DOHH2 (cell line): ENCODE measurements around the gene BRAF.

Source experiments
- CTCF ChIP-seq: fragments of 200-600 bp; sonication (generic); IDR thresholded peaks from one replicate; pipeline ENCODE4 v1.5.1; 2014; ENCODE audit warnings: antibody characterized with exemption, mild to moderate bottlenecking, low read depth, low read length; ENCODE audit not compliant: poor library complexity, severe bottlenecking
- EZH2phosphoT487 ChIP-seq: fragments of 200-600 bp; sonication (generic); IDR thresholded peaks from 2 replicates; pipeline ENCODE4 v1.6.1; 2017; ENCODE audit warnings: borderline replicate concordance, mild to moderate bottlenecking, antibody characterized with exemption, low read length, moderate library complexity, mixed read lengths

GRCh38 chr7:140831724-140832123 is 93.0 kb downstream of the BRAF start:
- TF ChIP-seq CTCF, result no peak
- TF ChIP-seq EZH2phosphoT487, result no peak
